ENCODE data around the gene AOPEP.
"Not testable (repeated sequence)": the region's sequence is repeated elsewhere in the genome, so short reads cannot be mapped to it uniquely, and the experiment has no call there.

The AOPEP gene

GRCh38 chr9:94921656-94922055 is 195.2 kb downstream of the AOPEP start:
- DNase-seq, result no peak

GRCh38 chr9:94922098-94922607 is 195.7 kb downstream of the AOPEP start:
- DNase-seq, result no peak

GRCh38 chr9:94922691-94923107 is 196.2 kb downstream of the AOPEP start:
- no peak for DNase-seq

- DNase-seq, result no peak
These were observed 197.0 kb downstream of the AOPEP start for GRCh38 chr9:94923326-94924089.

GRCh38 chr9:94925751-94926430 is 199.4 kb downstream of the AOPEP start:
- no peak for DNase-seq

GRCh38 chr9:94926431-94926800 is 199.9 kb downstream of the AOPEP start:
- no peak for DNase-seq

- DNase-seq, result no peak
These were observed 200.7 kb downstream of the AOPEP start for GRCh38 chr9:94927048-94927761.

- DNase-seq, result no peak
These were observed 201.5 kb downstream of the AOPEP start for GRCh38 chr9:94927762-94928670.

- no peak for DNase-seq
These were observed 202.3 kb downstream of the AOPEP start for GRCh38 chr9:94928691-94929368.

GRCh38 chr9:94929369-94929756 is 202.9 kb downstream of the AOPEP start:
- no peak for DNase-seq

GRCh38 chr9:94931036-94931633 is 204.6 kb downstream of the AOPEP start:
- no peak for DNase-seq

GRCh38 chr9:94931740-94932139 is 205.2 kb downstream of the AOPEP start:
- no peak for DNase-seq

GRCh38 chr9:94932652-94933510 is 206.4 kb downstream of the AOPEP start:
- DNase-seq, result no peak

GRCh38 chr9:94933511-94933828 is 207.0 kb downstream of the AOPEP start:
- DNase-seq, result no peak

- DNase-seq, result no peak
These were observed 208.4 kb downstream of the AOPEP start for GRCh38 chr9:94934816-94935328.

- no peak for DNase-seq
These were observed 208.9 kb downstream of the AOPEP start for GRCh38 chr9:94935396-94935795.

GRCh38 chr9:94936419-94936818 is 209.9 kb downstream of the AOPEP start:
- DNase-seq, result no peak

- DNase-seq, result no peak
These were observed 210.9 kb downstream of the AOPEP start for GRCh38 chr9:94937214-94937903.

- DNase-seq, result no peak
These were observed 211.9 kb downstream of the AOPEP start for GRCh38 chr9:94938384-94938783.

GRCh38 chr9:94940296-94940695 is 213.8 kb downstream of the AOPEP start:
- not testable (repeated sequence) for DNase-seq

Measured in Kasumi-1 (cell line).